Neural progenitor cell (in vitro differentiated cells): ENCODE data around the gene KNDC1. TPM values are rescaled to one million over a fixed set of nuclear protein-coding genes. Genes with fewer than 3 reads are reported as not detected.
A peak's percentile ranks its signal among the peaks of the same experiment; 100 is the strongest.

Experiments used
- DNase-seq: peaks from one replicate; pipeline ENCODE4 v3.0.0-alpha.2; 2016; ENCODE audit warnings: low spot score
- H2AFZ ChIP-seq: fragments of 200-600 bp; sonication (generic); replicated peaks from 2 replicates; pipeline ENCODE4 v1.6.1; 2016; ENCODE audit warnings: antibody characterized with exemption
- H3F3A ChIP-seq: fragments of 200-600 bp; sonication (generic); 2 replicates; pipeline ENCODE4 v1.6.1; 2016; ENCODE audit warnings: antibody characterized with exemption, low read depth
- H3K27ac ChIP-seq: fragments of 200-600 bp; sonication (generic); 2 replicates; pipeline ENCODE4 v1.5.1; 2016; ENCODE audit warnings: mild to moderate bottlenecking
- H3K27me3 ChIP-seq: fragments of 200-600 bp; sonication (generic); 2 replicates; pipeline ENCODE4 v1.6.1; 2016; ENCODE audit warnings: mild to moderate bottlenecking, moderate library complexity
- H3K36me3 ChIP-seq: fragments of 200-600 bp; sonication (generic); 2 replicates; pipeline ENCODE4 v1.5.1; 2016
- H3K4me1 ChIP-seq: fragments of 200-600 bp; sonication (generic); 2 replicates; pipeline ENCODE4 v1.6.1; 2016; ENCODE audit warnings: mixed run types
- H3K4me2 ChIP-seq: fragments of 200-600 bp; sonication (generic); 2 replicates; pipeline ENCODE4 v1.6.1; 2016
- H3K4me3 ChIP-seq: fragments of 200-600 bp; sonication (generic); 2 replicates; pipeline ENCODE4 v1.5.1; 2016
- H3K79me2 ChIP-seq: fragments of 200-600 bp; sonication (generic); 2 replicates; pipeline ENCODE4 v1.6.1; 2016; ENCODE audit warnings: low read depth
- H3K9ac ChIP-seq: fragments of 200-600 bp; sonication (generic); 2 replicates; pipeline ENCODE4 v1.6.1; 2016
- H3K9me3 ChIP-seq: fragments of 200-600 bp; sonication (generic); 2 replicates; pipeline ENCODE4 v1.5.1; 2016; ENCODE audit warnings: low read depth
- H4K20me1 ChIP-seq: fragments of 200-600 bp; sonication (generic); 2 replicates; pipeline ENCODE4 v1.6.1; 2016; ENCODE audit warnings: low read depth
- H3K27ac Mint-ChIP-seq: 3 replicates; pipeline ENCODE4 v1.8.0; 2021; ENCODE audit warnings: mixed read lengths
- H3K27me3 Mint-ChIP-seq: 2 replicates; pipeline ENCODE4 v1.8.0; 2022; ENCODE audit warnings: low read depth, mild to moderate bottlenecking, inconsistent platforms, moderate library complexity, mixed read lengths; ENCODE audit not compliant: insufficient read depth
- H3K36me3 Mint-ChIP-seq: 3 replicates; pipeline ENCODE4 v1.8.0; 2021; ENCODE audit warnings: mixed read lengths
- H3K4me1 Mint-ChIP-seq: 3 replicates; pipeline ENCODE4 v1.8.0; 2021; ENCODE audit warnings: mixed read lengths
- H3K4me3 Mint-ChIP-seq: 3 replicates; pipeline ENCODE4 v1.8.0; 2021; ENCODE audit warnings: mild to moderate bottlenecking, moderate library complexity, mixed read lengths
- H3K9me3 Mint-ChIP-seq: 3 replicates; pipeline ENCODE4 v1.8.0; 2020; ENCODE audit warnings: mixed read lengths
- CTCF ChIP-seq: fragments of 200-600 bp; sonication (generic); IDR thresholded peaks from 2 replicates; pipeline ENCODE4 v1.5.1; 2017; ENCODE audit warnings: antibody characterized with exemption, mild to moderate bottlenecking
- EZH2 ChIP-seq: fragments of 200-600 bp; sonication (generic); IDR thresholded peaks from 2 replicates; pipeline ENCODE4 v1.6.1; 2017; ENCODE audit warnings: antibody characterized with exemption, mild to moderate bottlenecking, moderate library complexity
- EZH2phosphoT487 ChIP-seq: fragments of 200-600 bp; sonication (generic); IDR thresholded peaks from 2 replicates; pipeline ENCODE4 v1.6.1; 2017; ENCODE audit warnings: antibody characterized with exemption
- total RNA-seq: library from RNA; depleted of rRNA; stranded (reverse); fragments of >200 nt; gene quantifications from 2 replicates; pipeline ENCODE4 v1.2.3, GENCODE V29; 2015; ENCODE audit warnings: low replicate concordance

The KNDC1 gene
- total RNA-seq, 1 donor from 2014 or later, result 1.8 TPM

- Histone ChIP-seq H3K27ac (no peak overlapping the region), H3K79me2 (no peaks in the 10 kb centered on the region), H3K9ac (no peak overlapping the region), H3K4me3 (no peak overlapping the region), H4K20me1 (no peaks in the 10 kb centered on the region), H3K36me3 (no peaks in the 10 kb centered on the region), H3K27me3 (peaks cover 27% of the 10 kb centered on the region), H2AFZ (peak overlapping the region; percentile 42), H3K9me3 (no peaks in the 10 kb centered on the region), H3F3A (no peaks in the 10 kb centered on the region), H3K4me1 (no peaks in the 10 kb centered on the region), H3K4me2 (no peak overlapping the region)
- Mint-ChIP-seq H3K27me3 (peaks cover 8% of the 10 kb centered on the region), H3K4me1 (no peaks in the 10 kb centered on the region), H3K27ac (no peak overlapping the region), H3K4me3 (no peak overlapping the region), H3K9me3 (peaks cover 5% of the 10 kb centered on the region), H3K36me3 (no peaks in the 10 kb centered on the region)
- no peak for DNase-seq
- no peak for TF ChIP-seq CTCF
- no peak for TF ChIP-seq EZH2
Observed at GRCh38 chr10:133123746-133124356, 36.2 kb upstream of the KNDC1 start.

GRCh38 chr10:133124357-133125211 is 35.4 kb upstream of the KNDC1 start:
- H3K36me3 Mint-ChIP-seq, result no peaks in the 10 kb centered on the region
- DNase-seq, result peak; percentile 77
- H3K9me3 Mint-ChIP-seq, result no peaks in the 10 kb centered on the region
- peaks cover 27% of the 10 kb centered on the region for H3K27me3 ChIP-seq
- H3K9me3 ChIP-seq, result no peaks in the 10 kb centered on the region
- H3K4me2 ChIP-seq, result peak overlapping the region; percentile 74
- H3K27me3 Mint-ChIP-seq, result peaks cover 8% of the 10 kb centered on the region
- peak overlapping the region; percentile 28 for H3K4me3 ChIP-seq
- peak; percentile 76 for TF ChIP-seq CTCF
- TF ChIP-seq EZH2, result no peak
- no peak overlapping the region for H3K4me3 Mint-ChIP-seq
- H3K4me1 ChIP-seq, result no peaks in the 10 kb centered on the region
- no peaks in the 10 kb centered on the region for H3K79me2 ChIP-seq
- H3K9ac ChIP-seq, result no peak overlapping the region
- H3K27ac Mint-ChIP-seq, result no peak overlapping the region
- H3F3A ChIP-seq, result no peaks in the 10 kb centered on the region
- H2AFZ ChIP-seq, result peak overlapping the region; percentile 42
- H3K36me3 ChIP-seq, result no peaks in the 10 kb centered on the region
- H4K20me1 ChIP-seq, result no peaks in the 10 kb centered on the region
- H3K4me1 Mint-ChIP-seq, result no peaks in the 10 kb centered on the region
- H3K27ac ChIP-seq, result no peak overlapping the region

- H3K4me3 ChIP-seq, result no peak overlapping the region
- no peak for DNase-seq
- no peak overlapping the region for H3K4me2 ChIP-seq
- no peaks in the 10 kb centered on the region for H3K36me3 Mint-ChIP-seq
- no peak for TF ChIP-seq EZH2
- no peak for TF ChIP-seq CTCF
- TF ChIP-seq EZH2phosphoT487, result no peak
- H3F3A ChIP-seq, result no peaks in the 10 kb centered on the region
- H3K9me3 ChIP-seq, result no peaks in the 10 kb centered on the region
- no peak overlapping the region for H3K27ac Mint-ChIP-seq
- H3K9me3 Mint-ChIP-seq, result no peaks in the 10 kb centered on the region
- no peak overlapping the region for H3K9ac ChIP-seq
- H2AFZ ChIP-seq, result no peak overlapping the region
- H3K4me1 Mint-ChIP-seq, result peaks cover 5% of the 10 kb centered on the region
- H3K27me3 Mint-ChIP-seq, result peaks cover 14% of the 10 kb centered on the region
- H3K4me1 ChIP-seq, result no peaks in the 10 kb centered on the region
- no peaks in the 10 kb centered on the region for H3K36me3 ChIP-seq
- H3K4me3 Mint-ChIP-seq, result no peak overlapping the region
- H3K27ac ChIP-seq, result no peak overlapping the region
- no peaks in the 10 kb centered on the region for H3K79me2 ChIP-seq
- no peaks in the 10 kb centered on the region for H4K20me1 ChIP-seq
- H3K27me3 ChIP-seq, result peaks cover 27% of the 10 kb centered on the region
Observed at GRCh38 chr10:133125901-133126300, 34.1 kb upstream of the KNDC1 start.
